PFSK-1 (cell line): ENCODE data around the gene MUS81.

ENCODE experiments used
- FOXP2 ChIP-seq: optimal IDR thresholded peaks from 2 replicates; pipeline ENCODE3; 2011; ENCODE audit warnings: borderline replicate concordance, control low read depth, inconsistent platforms; ENCODE audit not compliant: insufficient read depth; ENCODE audit errors: extremely low read length, extremely low read depth
- POLR2AphosphoS5 ChIP-seq: IDR thresholded peaks from 2 replicates; pipeline ENCODE4 v1.6.1; 2012; ENCODE audit warnings: low read depth, mild to moderate bottlenecking, control low read depth, low read length, moderate library complexity
- SIN3A ChIP-seq: IDR thresholded peaks from 2 replicates; pipeline ENCODE4 v1.6.1; 2012; ENCODE audit warnings: mild to moderate bottlenecking, low read length, moderate library complexity, borderline replicate concordance; ENCODE audit not compliant: insufficient read depth
- TAF1 ChIP-seq: IDR thresholded peaks from 2 replicates; pipeline ENCODE4 v1.6.1; 2012; ENCODE audit warnings: low read length, control low read depth, borderline replicate concordance; ENCODE audit not compliant: insufficient read depth
- TF ChIP-seq, protein P1 (sequence below), 2 experiments: IDR thresholded peaks; 2 replicates each; pipeline versions ENCODE4 v1.6.1 to v1.8.0; 2011 to 2012; ENCODE audit warnings: low read depth in 2 of 2, low read length in 2 of 2, control low read depth in 1 of 2, inconsistent platforms in 1 of 2, mild to moderate bottlenecking in 1 of 2, moderate library complexity in 1 of 2; ENCODE audit not compliant: insufficient read depth in 1 of 2

DNA sequence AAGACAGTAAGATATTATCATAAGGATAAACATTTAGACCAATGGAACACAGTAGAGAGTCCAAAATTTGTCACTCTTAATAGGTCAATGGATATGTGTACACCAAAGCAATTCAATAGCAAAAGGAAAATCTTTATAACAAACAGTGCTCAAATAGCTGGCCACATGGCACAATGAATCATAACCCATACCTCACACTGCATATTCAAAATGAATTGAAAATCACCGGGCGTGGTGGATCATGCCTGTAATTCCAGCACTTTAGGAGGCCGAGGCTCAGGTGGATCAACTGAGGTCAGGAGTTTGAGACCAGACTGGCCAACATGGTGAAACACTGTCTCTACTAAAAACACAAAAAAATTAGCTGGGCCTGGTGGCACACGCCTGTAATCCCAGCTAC is 18.1 kb upstream of the MUS81 start:
- TF ChIP-seq POLR2AphosphoS5 = no peak
- TF ChIP-seq, protein P1, sequence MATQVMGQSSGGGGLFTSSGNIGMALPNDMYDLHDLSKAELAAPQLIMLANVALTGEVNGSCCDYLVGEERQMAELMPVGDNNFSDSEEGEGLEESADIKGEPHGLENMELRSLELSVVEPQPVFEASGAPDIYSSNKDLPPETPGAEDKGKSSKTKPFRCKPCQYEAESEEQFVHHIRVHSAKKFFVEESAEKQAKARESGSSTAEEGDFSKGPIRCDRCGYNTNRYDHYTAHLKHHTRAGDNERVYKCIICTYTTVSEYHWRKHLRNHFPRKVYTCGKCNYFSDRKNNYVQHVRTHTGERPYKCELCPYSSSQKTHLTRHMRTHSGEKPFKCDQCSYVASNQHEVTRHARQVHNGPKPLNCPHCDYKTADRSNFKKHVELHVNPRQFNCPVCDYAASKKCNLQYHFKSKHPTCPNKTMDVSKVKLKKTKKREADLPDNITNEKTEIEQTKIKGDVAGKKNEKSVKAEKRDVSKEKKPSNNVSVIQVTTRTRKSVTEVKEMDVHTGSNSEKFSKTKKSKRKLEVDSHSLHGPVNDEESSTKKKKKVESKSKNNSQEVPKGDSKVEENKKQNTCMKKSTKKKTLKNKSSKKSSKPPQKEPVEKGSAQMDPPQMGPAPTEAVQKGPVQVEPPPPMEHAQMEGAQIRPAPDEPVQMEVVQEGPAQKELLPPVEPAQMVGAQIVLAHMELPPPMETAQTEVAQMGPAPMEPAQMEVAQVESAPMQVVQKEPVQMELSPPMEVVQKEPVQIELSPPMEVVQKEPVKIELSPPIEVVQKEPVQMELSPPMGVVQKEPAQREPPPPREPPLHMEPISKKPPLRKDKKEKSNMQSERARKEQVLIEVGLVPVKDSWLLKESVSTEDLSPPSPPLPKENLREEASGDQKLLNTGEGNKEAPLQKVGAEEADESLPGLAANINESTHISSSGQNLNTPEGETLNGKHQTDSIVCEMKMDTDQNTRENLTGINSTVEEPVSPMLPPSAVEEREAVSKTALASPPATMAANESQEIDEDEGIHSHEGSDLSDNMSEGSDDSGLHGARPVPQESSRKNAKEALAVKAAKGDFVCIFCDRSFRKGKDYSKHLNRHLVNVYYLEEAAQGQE (IDR thresholded peaks at IDR 0.05; ENCODE audit: insufficient read depth in 1 of 2, low read depth in 2 of 2, low read length in 2 of 2) = no peak
- no peak for TF ChIP-seq TAF1
- TF ChIP-seq FOXP2 = no peak
- no peak for TF ChIP-seq SIN3A
